Germinal center (tissue), 1 donor: ENCODE results near the gene MGP.

Experiments used
- DNase-seq: peaks from one replicate; pipeline ENCODE4 v3.0.0; 2012; ENCODE audit warnings: mixed read lengths, low spot score

The MGP gene

GRCh38 chr12:14903386-14904098, 17.9 kb upstream of the MGP start:
- DNase-seq, result no peak

- no peak for DNase-seq
Observed at GRCh38 chr12:14902465-14902864, 16.8 kb upstream of the MGP start.

GRCh38 chr12:14901228-14901562, 15.5 kb upstream of the MGP start:
- no peak for DNase-seq

- DNase-seq, result no peak
Observed at GRCh38 chr12:14900521-14901227, 15.0 kb upstream of the MGP start.

- no peak for DNase-seq
Observed at GRCh38 chr12:14896521-14897169, 11.0 kb upstream of the MGP start.

- DNase-seq, result no peak
Observed at GRCh38 chr12:14893506-14894250, 8.0 kb upstream of the MGP start.

- DNase-seq, result no peak
Observed at GRCh38 chr12:14892726-14893505, 7.3 kb upstream of the MGP start.

- no peak for DNase-seq
Observed at GRCh38 chr12:14890701-14891100, 5.0 kb upstream of the MGP start.

GRCh38 chr12:14886271-14886670, 617 bp upstream of the MGP start:
- no peak for DNase-seq

- peak; percentile 8 for DNase-seq
Observed at GRCh38 chr12:14884458-14884878, 1.2 kb downstream of the MGP start.

- DNase-seq, result no peak
Observed at GRCh38 chr12:14883686-14884085, 2.0 kb downstream of the MGP start.

- DNase-seq, result no peak
Observed at GRCh38 chr12:14880890-14881453, 4.7 kb downstream of the MGP start.

GRCh38 chr12:14879222-14879933, 6.3 kb downstream of the MGP start:
- no peak for DNase-seq

GRCh38 chr12:14878488-14878887, 7.2 kb downstream of the MGP start:
- no peak for DNase-seq

GRCh38 chr12:14876833-14877232, 8.8 kb downstream of the MGP start:
- no peak for DNase-seq

- DNase-seq, result no peak
Observed at GRCh38 chr12:14874882-14875281, 10.8 kb downstream of the MGP start.

- no peak for DNase-seq
Observed at GRCh38 chr12:14873440-14874185, 12.0 kb downstream of the MGP start.

- no peak for DNase-seq
Observed at GRCh38 chr12:14871886-14872285, 13.8 kb downstream of the MGP start.

- DNase-seq, result no peak
Observed at GRCh38 chr12:14871247-14871646, 14.4 kb downstream of the MGP start.

GRCh38 chr12:14868916-14869506, 16.6 kb downstream of the MGP start:
- no peak for DNase-seq
